ENCODE measurements around the gene PRELID3B. TPM values are rescaled to one million over a fixed set of nuclear protein-coding genes. Genes with fewer than 3 reads are reported as not detected.
A peak's percentile ranks its signal among the peaks of the same experiment; 100 is the strongest.

The PRELID3B gene
- total and polyA plus RNA-seq, 7 experiments from 2014 or later: 17.6 to 70.4 (median 42.0) TPM

DNA sequence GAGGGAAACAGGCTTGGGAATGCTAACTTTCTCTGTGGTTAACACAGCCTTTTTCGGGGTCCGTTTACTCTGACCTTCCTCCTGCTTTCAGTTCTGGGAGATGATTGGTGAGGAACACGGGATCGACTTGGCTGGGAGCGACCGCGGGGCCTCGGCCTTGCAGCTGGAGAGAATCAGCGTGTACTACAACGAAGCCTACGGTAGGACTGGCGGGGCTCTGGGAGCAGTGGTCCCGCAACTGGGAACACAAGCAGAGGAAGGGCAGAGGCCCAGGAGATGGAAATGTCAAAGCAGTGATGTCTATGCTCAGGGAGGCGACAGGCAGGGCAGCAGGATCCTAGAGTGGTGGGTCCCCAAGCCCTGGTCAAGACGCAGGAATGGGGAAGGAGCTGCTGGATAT, 19.8 kb downstream of the PRELID3B start:
- intact Hi-C loops (cut with micrococcal nuclease): no loop called here
- Histone ChIP-seq H3K27ac (ENCODE audit: low read depth, low read length) (no peak overlapping the region), H3K4me1 (ENCODE audit: control insufficient read depth in 2 of 2, insufficient read depth in 2 of 2, low read length in 2 of 2) (peaks cover 5 to 12% of the 10 kb centered on the region in 2 donors), H3K36me3 (ENCODE audit: control insufficient read depth in 2 of 3, insufficient read depth in 3 of 3, low read length in 3 of 3) (peaks cover 8 to 49% (median 22%) of the 10 kb centered on the region in 3 experiments), H3K4me3 (ENCODE audit: low read length) (no peak overlapping the region), H3K9me3 (ENCODE audit: control insufficient read depth in 2 of 3, low read length in 3 of 3) (no peaks in the 10 kb centered on the region), H3K27me3 (ENCODE audit: control insufficient read depth in 2 of 2, insufficient read depth in 2 of 2, low read length in 2 of 2) (no peaks in the 10 kb centered on the region)
- no peak for ATAC-seq
- peaks cover 13 to 38% (median 20%) of the 10 kb centered on the region in 5 donors for H3K36me3 Mint-ChIP-seq
- CTCF ChIA-PET: interaction anchor here (0.6 kb wide), 1 partner anchor 32 kb away, joined by 3 read pairs; no protein-coding TSS in a partner anchor
- POLR2A ChIA-PET: interaction anchor here (0.6 to 3.4 kb wide), 3 partner anchors 9 to 15 kb away, joined by 3 to 18 read pairs (median 4); partner anchors contain the start of gene ATP5F1E
- H3K4me1 Mint-ChIP-seq: peaks cover 26 to 41% (median 33%) of the 10 kb centered on the region in 7 donors
- H3K9me3 Mint-ChIP-seq: no peaks in the 10 kb centered on the region
- no peak for DNase-seq
- H3K27ac Mint-ChIP-seq: peak overlapping the region in 1 of 9 donors; percentile 35
- no peak overlapping the region for H3K4me3 Mint-ChIP-seq
- no peaks in the 10 kb centered on the region for H3K27me3 Mint-ChIP-seq

DNA sequence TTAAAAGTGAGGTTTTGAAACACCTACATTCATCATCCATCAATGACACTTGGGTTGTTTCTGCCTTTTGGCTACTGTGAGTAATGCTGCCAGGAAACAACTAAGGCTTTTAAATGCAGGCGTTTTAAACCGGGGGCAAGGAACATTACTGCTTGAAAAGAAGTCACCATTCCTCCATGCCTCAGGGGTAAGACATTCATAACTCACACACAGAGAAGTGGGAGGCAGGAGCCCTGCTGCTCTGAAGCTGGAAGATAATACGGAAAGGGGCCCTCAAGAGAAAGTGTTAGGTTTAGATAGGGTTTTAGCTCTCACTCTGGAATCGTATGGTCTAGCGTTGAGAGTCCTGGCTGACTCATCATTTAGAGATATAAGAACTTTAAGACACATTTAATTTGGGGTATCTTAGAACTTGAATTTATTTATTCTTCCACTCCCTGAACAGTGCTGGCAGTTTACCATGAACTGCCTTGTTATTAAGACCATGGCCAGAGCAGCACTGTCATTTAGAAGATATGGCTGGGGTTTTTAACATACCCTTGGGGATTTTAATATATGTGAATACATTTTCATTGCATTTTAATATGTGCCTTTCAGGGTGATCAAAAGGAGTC, 21.5 kb downstream of the PRELID3B start:
- H3K27ac ChIP-seq (ENCODE audit: low read depth, low read length): no peak overlapping the region
- H3K27me3 ChIP-seq (ENCODE audit: control insufficient read depth in 2 of 2, insufficient read depth in 2 of 2, low read length in 2 of 2): no peaks in the 10 kb centered on the region
- H3K36me3 ChIP-seq (ENCODE audit: control insufficient read depth in 2 of 3, insufficient read depth in 3 of 3, low read length in 3 of 3): peaks cover 6 to 36% (median 8%) of the 10 kb centered on the region in 3 experiments
- no peaks in the 10 kb centered on the region for H3K9me3 ChIP-seq (ENCODE audit: control insufficient read depth in 2 of 3, low read length in 3 of 3)
- DNase-seq (no peak), ATAC-seq (no peak)
- H3K4me3 Mint-ChIP-seq: no peak overlapping the region
- peaks cover 0 to 12% of the 10 kb centered on the region in 2 donors for H3K4me1 ChIP-seq (ENCODE audit: control insufficient read depth in 2 of 2, insufficient read depth in 2 of 2, low read length in 2 of 2)
- H3K4me1 Mint-ChIP-seq: peaks cover 24 to 36% (median 32%) of the 10 kb centered on the region in 7 donors
- H3K9me3 Mint-ChIP-seq: no peaks in the 10 kb centered on the region
- no peaks in the 10 kb centered on the region for H3K27me3 Mint-ChIP-seq
- ChIA-PET POLR2A (interaction anchor here (3.4 kb wide), 1 partner anchor 11 kb away, joined by 18 read pairs; the partner anchor contains the start of gene ATP5F1E), CTCF (interaction anchor here (0.5 kb wide), 1 partner anchor 10 kb away, joined by 3 read pairs; no protein-coding TSS in a partner anchor)
- no peak overlapping the region for H3K4me3 ChIP-seq (ENCODE audit: low read length)
- H3K36me3 Mint-ChIP-seq: peaks cover 7 to 26% (median 16%) of the 10 kb centered on the region in 5 donors
- intact Hi-C loops (cut with micrococcal nuclease): no loop called here
- H3K27ac Mint-ChIP-seq: peak overlapping the region in 1 of 9 donors; percentile 67

- Mint-ChIP-seq H3K4me3 (no peak within 1 kb of the TSS), H3K36me3 (peaks cover 2 to 18% (median 9%) of the 10 kb centered on the region in 5 donors), H3K27ac (peak within 1 kb of the TSS in 1 of 9 donors; percentile 32), H3K4me1 (peaks cover 19 to 32% (median 28%) of the 10 kb centered on the region in 7 donors), H3K9me3 (no peaks in the 10 kb centered on the region), H3K27me3 (no peaks in the 10 kb centered on the region)
- Histone ChIP-seq H3K4me1 (ENCODE audit: control insufficient read depth in 2 of 2, insufficient read depth in 2 of 2, low read length in 2 of 2) (peaks cover 4 to 17% of the 10 kb centered on the region in 2 donors), H3K9me3 (ENCODE audit: control insufficient read depth in 2 of 3, low read length in 3 of 3) (no peaks in the 10 kb centered on the region), H3K4me3 (ENCODE audit: low read length) (no peak within 1 kb of the TSS), H3K36me3 (ENCODE audit: control insufficient read depth in 2 of 3, insufficient read depth in 3 of 3, low read length in 3 of 3) (peaks cover 0 to 18% (median under 1%) of the 10 kb centered on the region in 3 experiments), H3K27me3 (ENCODE audit: control insufficient read depth in 2 of 2, insufficient read depth in 2 of 2, low read length in 2 of 2) (no peaks in the 10 kb centered on the region), H3K27ac (ENCODE audit: low read depth, low read length) (no peak within 1 kb of the TSS)
- ATAC-seq (no peak), DNase-seq (no peak)
- CTCF ChIA-PET: no interaction called here
- POLR2A ChIA-PET: interaction anchor here (1.2 kb wide), 1 partner anchor 13 kb away, joined by 4 read pairs; the partner anchor contains the start of gene ATP5F1E
- intact Hi-C loops (cut with micrococcal nuclease): no loop called here
Measured at GRCh38 chr20:59019217-59019616, 23.4 kb downstream of the PRELID3B start, which contains the start of gene TUBB1. Gene TUBB1, plus strand, starts transcription at chr20:59019429. Its CDS starts 94 bp downstream, at chr20:59019523.

- Histone ChIP-seq H3K4me3 (ENCODE audit: low read length) (no peak overlapping the region), H3K36me3 (ENCODE audit: control insufficient read depth in 2 of 3, insufficient read depth in 3 of 3, low read length in 3 of 3) (peaks cover 0 to 14% (median 0%) of the 10 kb centered on the region in 3 experiments), H3K9me3 (ENCODE audit: control insufficient read depth in 2 of 3, low read length in 3 of 3) (no peaks in the 10 kb centered on the region), H3K4me1 (ENCODE audit: control insufficient read depth in 2 of 2, insufficient read depth in 2 of 2, low read length in 2 of 2) (peaks cover 5 to 21% of the 10 kb centered on the region in 2 donors), H3K27me3 (ENCODE audit: control insufficient read depth in 2 of 2, insufficient read depth in 2 of 2, low read length in 2 of 2) (no peaks in the 10 kb centered on the region), H3K27ac (ENCODE audit: low read depth, low read length) (no peak overlapping the region)
- POLR2A ChIA-PET: interaction anchor here (1.2 kb wide), 1 partner anchor 13 kb away, joined by 4 read pairs; the partner anchor contains the start of gene ATP5F1E
- peaks cover 23 to 35% (median 31%) of the 10 kb centered on the region in 7 donors for H3K4me1 Mint-ChIP-seq
- no peaks in the 10 kb centered on the region for H3K9me3 Mint-ChIP-seq
- no peak for ATAC-seq
- H3K4me3 Mint-ChIP-seq: no peak overlapping the region
- H3K27me3 Mint-ChIP-seq: no peaks in the 10 kb centered on the region
- intact Hi-C loops (cut with micrococcal nuclease): no loop called here
- H3K27ac Mint-ChIP-seq: no peak overlapping the region
- DNase-seq: no peak
- CTCF ChIA-PET: no interaction called here
- H3K36me3 Mint-ChIP-seq: peaks cover 2 to 14% (median 9%) of the 10 kb centered on the region in 5 donors
Measured at GRCh38 chr20:59018817-59019216, 23.8 kb downstream of the PRELID3B start.

DNA sequence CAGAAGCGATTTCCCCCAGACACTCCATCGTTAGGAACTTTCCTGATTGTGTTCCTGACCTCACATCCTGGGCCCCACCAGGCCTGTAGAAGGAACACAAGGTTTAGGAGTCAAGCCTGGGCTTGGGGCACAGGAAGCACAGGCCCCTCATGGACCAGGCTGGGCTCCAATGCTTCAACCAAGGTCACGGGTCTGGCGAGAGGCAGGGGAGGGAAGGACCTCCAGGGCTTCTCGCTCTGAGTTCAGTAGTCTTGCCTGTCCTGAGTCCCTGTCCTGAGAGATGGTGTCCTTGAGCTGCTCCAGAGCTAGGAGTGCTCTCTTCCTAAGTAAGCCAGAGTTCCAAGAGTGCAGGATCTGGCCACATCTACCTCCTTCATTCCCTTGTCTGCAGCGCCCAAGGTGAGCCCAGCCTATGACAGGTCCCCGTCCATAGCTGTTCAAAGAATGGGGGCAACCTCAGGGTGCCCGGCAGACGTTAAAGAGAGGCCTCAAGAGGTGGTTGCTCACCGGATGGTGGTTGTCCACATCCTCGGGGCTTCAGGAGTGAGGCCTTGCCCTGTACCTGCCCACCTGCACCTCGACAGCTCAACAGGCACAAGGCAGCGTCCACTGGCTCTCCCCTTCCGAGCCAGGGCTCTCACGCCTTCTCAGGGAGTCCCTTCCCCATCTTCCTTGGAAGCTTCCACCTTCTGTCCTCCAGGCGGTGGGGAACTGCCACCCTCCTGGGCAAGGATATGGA, 24.9 kb downstream of the PRELID3B start:
- Mint-ChIP-seq H3K27ac (peak overlapping the region in 2 of 9 donors; percentile 24 to 65), H3K9me3 (no peaks in the 10 kb centered on the region), H3K27me3 (no peaks in the 10 kb centered on the region), H3K4me1 (peaks cover 24 to 43% (median 39%) of the 10 kb centered on the region in 7 donors), H3K36me3 (peaks cover under 1 to 7% (median 5%) of the 10 kb centered on the region in 5 donors), H3K4me3 (peak overlapping the region in 1 of 10 donors; percentile 32)
- no peaks in the 10 kb centered on the region for H3K27me3 ChIP-seq (ENCODE audit: control insufficient read depth in 2 of 2, insufficient read depth in 2 of 2, low read length in 2 of 2)
- POLR2A ChIA-PET: interaction anchor here (1.6 to 2.5 kb wide), 3 partner anchors 7 to 15 kb away, joined by 4 to 12 read pairs (median 10); partner anchors contain the start of gene ATP5F1E
- no peaks in the 10 kb centered on the region for H3K9me3 ChIP-seq (ENCODE audit: control insufficient read depth in 2 of 3, low read length in 3 of 3)
- peaks cover 10 to 24% of the 10 kb centered on the region in 2 donors for H3K4me1 ChIP-seq (ENCODE audit: control insufficient read depth in 2 of 2, insufficient read depth in 2 of 2, low read length in 2 of 2)
- DNase-seq: peak in 1 of 9 donors; percentile 13
- intact Hi-C loops (cut with micrococcal nuclease): no loop called here
- no peak for ATAC-seq
- no peak overlapping the region for H3K27ac ChIP-seq (ENCODE audit: low read depth, low read length)
- CTCF ChIA-PET: interaction anchor here (1.0 kb wide), 1 partner anchor 23 kb away, joined by 4 read pairs; no protein-coding TSS in a partner anchor
- peaks cover 0 to 3% (median 0%) of the 10 kb centered on the region in 3 experiments for H3K36me3 ChIP-seq (ENCODE audit: control insufficient read depth in 2 of 3, insufficient read depth in 3 of 3, low read length in 3 of 3)
- no peak overlapping the region for H3K4me3 ChIP-seq (ENCODE audit: low read length)

DNA sequence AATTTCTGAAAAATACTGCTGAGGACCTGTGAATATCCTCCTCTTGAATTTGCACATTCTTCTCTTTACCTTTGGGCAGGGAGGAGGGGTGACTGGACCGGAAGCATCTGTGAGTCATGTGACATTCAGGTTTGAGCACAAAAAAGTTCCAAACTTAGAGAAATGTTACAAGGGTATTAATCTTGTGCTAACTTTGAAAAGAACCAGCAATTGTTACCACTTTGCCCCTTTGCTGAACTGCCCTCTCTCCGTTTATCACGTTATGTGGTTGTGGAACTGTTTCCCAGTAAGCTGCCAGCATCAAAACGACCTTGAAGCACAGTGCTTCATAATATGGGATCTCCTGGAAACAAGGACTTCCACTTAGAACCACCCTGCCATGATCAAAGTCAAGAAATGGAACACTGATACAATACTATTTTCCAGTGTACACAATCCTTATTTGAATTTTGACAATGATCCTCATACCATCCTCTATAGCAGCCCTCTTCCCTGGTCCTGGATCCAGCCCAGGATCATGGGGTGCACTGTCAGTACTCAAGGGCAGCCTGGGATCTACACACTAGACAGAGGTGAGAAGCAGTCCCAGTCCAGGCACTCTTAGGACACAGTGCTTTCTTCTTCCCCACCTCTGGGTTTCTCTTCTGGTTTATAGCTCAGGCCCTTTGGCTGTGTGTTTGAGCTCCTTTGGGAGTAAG, 25.6 kb downstream of the PRELID3B start:
- ChIA-PET CTCF (interaction anchor here (1.0 kb wide), 1 partner anchor 23 kb away, joined by 4 read pairs; no protein-coding TSS in a partner anchor), POLR2A (interaction anchor here (1.6 to 2.5 kb wide), 3 partner anchors 8 to 16 kb away, joined by 4 to 12 read pairs (median 10); partner anchors contain the start of gene ATP5F1E)
- intact Hi-C loops (cut with micrococcal nuclease): no loop called here
- ATAC-seq (no peak), DNase-seq (peak in 1 of 9 donors; percentile 18)
- Mint-ChIP-seq H3K4me1 (peaks cover 24 to 46% (median 40%) of the 10 kb centered on the region in 7 donors), H3K27me3 (no peaks in the 10 kb centered on the region), H3K36me3 (peaks cover 0 to 7% (median 0%) of the 10 kb centered on the region in 5 donors), H3K27ac (peak overlapping the region in 7 of 9 donors; percentile 6 to 84 (median 35)), H3K9me3 (no peaks in the 10 kb centered on the region), H3K4me3 (peak overlapping the region in 6 of 10 donors; percentile 1 to 62 (median 42))
- no peaks in the 10 kb centered on the region for H3K36me3 ChIP-seq (ENCODE audit: control insufficient read depth in 2 of 3, insufficient read depth in 3 of 3, low read length in 3 of 3)
- H3K27ac ChIP-seq (ENCODE audit: low read depth, low read length): no peak overlapping the region
- peaks cover 10 to 24% of the 10 kb centered on the region in 2 donors for H3K4me1 ChIP-seq (ENCODE audit: control insufficient read depth in 2 of 2, insufficient read depth in 2 of 2, low read length in 2 of 2)
- H3K9me3 ChIP-seq (ENCODE audit: control insufficient read depth in 2 of 3, low read length in 3 of 3): no peaks in the 10 kb centered on the region
- H3K27me3 ChIP-seq (ENCODE audit: control insufficient read depth in 2 of 2, insufficient read depth in 2 of 2, low read length in 2 of 2): no peaks in the 10 kb centered on the region
- no peak overlapping the region for H3K4me3 ChIP-seq (ENCODE audit: low read length)
